GM23248 (cell line): ENCODE results near the gene ENTPD2. TPM values are rescaled to one million over a fixed set of nuclear protein-coding genes. Genes with fewer than 3 reads are reported as not detected.

Experiments used
- DNase-seq: peaks from one replicate; pipeline ENCODE4 v3.0.0-alpha.2; 2015
- H2AFZ ChIP-seq: fragments of 200-600 bp; sonication (generic); 2 replicates; pipeline ENCODE4 v1.6.1; 2016; ENCODE audit warnings: antibody characterized with exemption
- H3F3A ChIP-seq: fragments of 200-600 bp; sonication (generic); 2 replicates; pipeline ENCODE4 v1.6.1; 2016; ENCODE audit warnings: mild to moderate bottlenecking, antibody characterized with exemption, mixed run types; ENCODE audit not compliant: insufficient read depth
- H3K27ac ChIP-seq: fragments of 200-600 bp; sonication (generic); 2 replicates; pipeline ENCODE4 v1.5.1; 2016; ENCODE audit warnings: mild to moderate bottlenecking
- H3K27me3 ChIP-seq: fragments of 200-600 bp; sonication (generic); replicated peaks from 2 replicates; pipeline ENCODE4 v1.6.1; 2016; ENCODE audit warnings: mild to moderate bottlenecking; ENCODE audit not compliant: insufficient read depth
- H3K36me3 ChIP-seq: fragments of 200-600 bp; sonication (generic); 2 replicates; pipeline ENCODE4 v1.6.1; 2016; ENCODE audit warnings: low read depth, mild to moderate bottlenecking
- H3K4me1 ChIP-seq: fragments of 200-600 bp; sonication (generic); 2 replicates; pipeline ENCODE4 v1.6.1; 2016; ENCODE audit warnings: mild to moderate bottlenecking; ENCODE audit not compliant: insufficient read depth
- H3K4me2 ChIP-seq: fragments of 200-600 bp; sonication (generic); one replicate; pipeline ENCODE4 v1.6.1; 2016; ENCODE audit warnings: mild to moderate bottlenecking; ENCODE audit not compliant: unreplicated experiment
- H3K4me3 ChIP-seq: fragments of 200-600 bp; sonication (generic); 2 replicates; pipeline ENCODE4 v1.5.1; 2016; ENCODE audit warnings: mild to moderate bottlenecking
- H3K79me2 ChIP-seq: fragments of 200-600 bp; sonication (generic); 2 replicates; pipeline ENCODE4 v1.6.1; 2016; ENCODE audit warnings: mild to moderate bottlenecking; ENCODE audit not compliant: insufficient read depth
- H3K9ac ChIP-seq: fragments of 200-600 bp; sonication (generic); 2 replicates; pipeline ENCODE4 v1.6.1; 2016; ENCODE audit warnings: mild to moderate bottlenecking
- H3K9me2 ChIP-seq: fragments of 200-600 bp; sonication (generic); 2 replicates; pipeline ENCODE4 v1.6.1; 2016; ENCODE audit warnings: mixed run types, mild to moderate bottlenecking, moderate library complexity; ENCODE audit not compliant: insufficient read depth
- H3K9me3 ChIP-seq: fragments of 200-600 bp; sonication (generic); one replicate; pipeline ENCODE4 v1.6.1; 2017; ENCODE audit warnings: low read depth
- H4K20me1 ChIP-seq: fragments of 200-600 bp; sonication (generic); 2 replicates; pipeline ENCODE4 v1.6.0; 2016; ENCODE audit not compliant: insufficient read depth
- EZH2 ChIP-seq: fragments of 200-600 bp; sonication (generic); IDR thresholded peaks from 2 replicates; pipeline ENCODE4 v1.6.1; 2018; ENCODE audit warnings: antibody characterized with exemption, mild to moderate bottlenecking; ENCODE audit not compliant: insufficient read depth, poor library complexity, severe bottlenecking
- EZH2phosphoT487 ChIP-seq: fragments of 200-600 bp; sonication (generic); IDR thresholded peaks from 2 replicates; pipeline ENCODE4 v1.6.1; 2018; ENCODE audit warnings: antibody characterized with exemption, moderate library complexity, mild to moderate bottlenecking, low read depth; ENCODE audit not compliant: insufficient read depth
- WGBS, 2 experiments: methylation state at CpG; one replicate each; pipeline ENCODE4 v1.1.6; 2015 to 2017; ENCODE audit warnings: low lambda C conversion rate in 2 of 2, low coverage in 1 of 2; ENCODE audit errors: missing lambda C conversion rate in 2 of 2; 5-methylcytosine and 5-hydroxymethylcytosine counted together
- in situ Hi-C: fragments of 300-500 bp; cut with MboI; formaldehyde crosslinking; loops from 2 replicates; pipeline ENCODE4 v1.15.0; 2020
- polyA plus RNA-seq: library from polyadenylated mRNA; unstranded; fragments of >200 nt; fragmentation: Nextera tagmentation; extraction: Ambion mirVana; gene quantifications from 2 replicates; pipeline ENCODE4 v1.2.1, GENCODE V29; 2016
- total RNA-seq: library from RNA; depleted of rRNA; stranded (reverse); fragments of >200 nt; shearing (Covaris generic); gene quantifications from 2 replicates; pipeline ENCODE4 v1.2.3, GENCODE V29; 2014

ENTPD2 gene
- total and polyA plus RNA-seq, 2 experiments from 2014 or later: not detected

GRCh38 chr9:137009217-137009616 is 44.6 kb downstream of the ENTPD2 start:
- H3K4me3 ChIP-seq: no peak overlapping the region
- no peaks in the 10 kb centered on the region for H3K79me2 ChIP-seq
- 92 to 95% methylated on average over 8 to 18 of the region's 18 CpGs for whole genome bisulfite sequencing, 2 experiments
- no peak for TF ChIP-seq EZH2
- TF ChIP-seq EZH2phosphoT487: no peak
- no peaks in the 10 kb centered on the region for H3K9me2 ChIP-seq
- H3K4me1 ChIP-seq: no peaks in the 10 kb centered on the region
- H3K9me3 ChIP-seq: no peaks in the 10 kb centered on the region
- DNase-seq: no peak
- no peak overlapping the region for H3K27ac ChIP-seq
- no peaks in the 10 kb centered on the region for H3K36me3 ChIP-seq
- no peak overlapping the region for H3K4me2 ChIP-seq
- H3F3A ChIP-seq: no peaks in the 10 kb centered on the region
- no peak overlapping the region for H3K9ac ChIP-seq
- H4K20me1 ChIP-seq: no peaks in the 10 kb centered on the region
- no peak overlapping the region for H2AFZ ChIP-seq
- H3K27me3 ChIP-seq: no peaks in the 10 kb centered on the region
- in situ Hi-C loops: no loop called here

DNA sequence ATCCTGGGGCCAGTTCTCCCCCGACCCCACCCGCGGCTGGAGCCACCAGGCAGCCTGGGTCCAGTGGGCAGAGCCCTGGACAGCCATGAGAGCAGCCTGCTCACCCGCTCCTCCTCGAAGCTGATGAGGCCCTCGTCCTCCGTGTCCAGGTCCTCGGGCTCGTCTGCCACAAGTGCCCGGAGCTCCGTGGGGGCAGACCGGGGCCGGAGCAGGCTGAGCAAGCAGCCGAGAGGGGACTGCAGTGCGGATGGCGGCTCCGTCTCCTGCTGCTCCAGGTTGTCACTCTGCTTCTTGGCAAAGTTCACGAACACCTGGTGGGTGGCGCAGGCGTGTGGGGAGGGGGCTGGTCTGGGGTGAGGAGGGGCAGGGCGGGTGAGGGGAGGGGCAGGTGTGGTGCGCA is 45.5 kb downstream of the ENTPD2 start:
- H3K9me3 ChIP-seq: no peaks in the 10 kb centered on the region
- no peaks in the 10 kb centered on the region for H3K4me1 ChIP-seq
- H3K4me3 ChIP-seq: no peak overlapping the region
- H4K20me1 ChIP-seq: no peaks in the 10 kb centered on the region
- TF ChIP-seq EZH2phosphoT487: no peak
- no peak for TF ChIP-seq EZH2
- H3K36me3 ChIP-seq: no peaks in the 10 kb centered on the region
- in situ Hi-C loops: no loop called here
- no peaks in the 10 kb centered on the region for H3K27me3 ChIP-seq
- no peak overlapping the region for H2AFZ ChIP-seq
- H3K9me2 ChIP-seq: no peaks in the 10 kb centered on the region
- WGBS, 2 experiments: 74 to 78% methylated on average over 16 to 22 of the region's 22 CpGs
- H3K27ac ChIP-seq: no peak overlapping the region
- DNase-seq: no peak
- H3K79me2 ChIP-seq: no peaks in the 10 kb centered on the region
- H3F3A ChIP-seq: no peaks in the 10 kb centered on the region
- H3K9ac ChIP-seq: no peak overlapping the region
- no peak overlapping the region for H3K4me2 ChIP-seq

GRCh38 chr9:137007816-137008270 is 46.0 kb downstream of the ENTPD2 start:
- Histone ChIP-seq H3K4me3 (no peak overlapping the region), H3K9ac (no peak overlapping the region), H3K4me2 (no peak overlapping the region), H3K9me3 (no peaks in the 10 kb centered on the region), H4K20me1 (no peaks in the 10 kb centered on the region), H3K79me2 (no peaks in the 10 kb centered on the region), H3K4me1 (no peaks in the 10 kb centered on the region), H3K27ac (no peak overlapping the region), H3K27me3 (no peaks in the 10 kb centered on the region), H3F3A (no peaks in the 10 kb centered on the region), H3K9me2 (no peaks in the 10 kb centered on the region), H2AFZ (no peak overlapping the region), H3K36me3 (no peaks in the 10 kb centered on the region)
- in situ Hi-C loops: no loop called here
- DNase-seq: no peak
- WGBS, 2 experiments: 84 to 86% methylated on average over 8 to 13 of the region's 13 CpGs
- TF ChIP-seq EZH2phosphoT487 (no peak), EZH2 (no peak)

DNA sequence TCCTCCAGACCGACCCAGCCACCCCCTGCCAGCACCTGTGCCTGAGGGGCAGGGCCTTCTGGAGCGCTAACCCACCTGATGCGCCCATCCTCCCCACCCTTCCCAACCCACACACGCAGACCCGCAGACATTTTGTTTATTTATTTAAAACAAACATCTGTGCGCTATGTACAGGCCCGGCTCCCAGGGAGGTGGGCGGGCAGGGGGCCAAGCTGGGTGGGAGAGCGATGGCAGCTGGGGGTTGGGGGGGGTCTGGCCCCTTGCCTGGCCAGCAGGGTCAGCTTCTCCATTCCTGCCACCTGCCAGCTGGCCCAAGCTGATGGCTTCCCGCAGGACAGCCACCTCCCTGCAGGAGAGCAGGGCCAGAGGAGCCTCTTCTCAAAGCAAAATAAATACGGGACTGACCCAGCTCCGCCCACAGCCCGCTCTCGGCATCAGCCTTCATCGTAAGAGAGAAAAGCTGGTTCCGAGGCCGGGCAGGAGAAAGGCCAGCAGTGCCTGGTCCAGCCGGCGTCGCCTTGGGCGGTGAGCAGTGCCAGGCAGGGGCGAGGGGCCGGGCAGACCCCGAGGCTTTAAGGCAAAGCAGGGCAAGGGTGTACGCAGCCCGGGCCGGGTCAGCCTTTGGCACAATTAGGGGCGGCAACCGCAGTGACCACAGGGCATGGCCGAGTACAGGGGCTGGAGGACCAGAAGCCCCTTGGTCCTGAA is 46.6 kb downstream of the ENTPD2 start:
- in situ Hi-C loops: no loop called here
- Histone ChIP-seq H3K79me2 (no peaks in the 10 kb centered on the region), H3K9ac (no peak overlapping the region), H3K4me2 (no peak overlapping the region), H3K27me3 (no peaks in the 10 kb centered on the region), H3K9me3 (no peaks in the 10 kb centered on the region), H3K9me2 (no peaks in the 10 kb centered on the region), H3K27ac (no peak overlapping the region), H3K4me3 (no peak overlapping the region), H3K4me1 (no peaks in the 10 kb centered on the region), H4K20me1 (no peaks in the 10 kb centered on the region), H3K36me3 (no peaks in the 10 kb centered on the region), H2AFZ (no peak overlapping the region), H3F3A (no peaks in the 10 kb centered on the region)
- WGBS, 2 experiments: 81 to 85% methylated on average over 27 to 30 of the region's 30 CpGs
- no peak for DNase-seq
- no peak for TF ChIP-seq EZH2
- TF ChIP-seq EZH2phosphoT487: no peak
